ENCODE data around the gene FHDC1. TPM values are rescaled to one million over a fixed set of nuclear protein-coding genes. Genes with fewer than 3 reads are reported as not detected.

The FHDC1 gene
- total RNA-seq, 1 experiment from 2014 or later = 18.1 TPM

DNA sequence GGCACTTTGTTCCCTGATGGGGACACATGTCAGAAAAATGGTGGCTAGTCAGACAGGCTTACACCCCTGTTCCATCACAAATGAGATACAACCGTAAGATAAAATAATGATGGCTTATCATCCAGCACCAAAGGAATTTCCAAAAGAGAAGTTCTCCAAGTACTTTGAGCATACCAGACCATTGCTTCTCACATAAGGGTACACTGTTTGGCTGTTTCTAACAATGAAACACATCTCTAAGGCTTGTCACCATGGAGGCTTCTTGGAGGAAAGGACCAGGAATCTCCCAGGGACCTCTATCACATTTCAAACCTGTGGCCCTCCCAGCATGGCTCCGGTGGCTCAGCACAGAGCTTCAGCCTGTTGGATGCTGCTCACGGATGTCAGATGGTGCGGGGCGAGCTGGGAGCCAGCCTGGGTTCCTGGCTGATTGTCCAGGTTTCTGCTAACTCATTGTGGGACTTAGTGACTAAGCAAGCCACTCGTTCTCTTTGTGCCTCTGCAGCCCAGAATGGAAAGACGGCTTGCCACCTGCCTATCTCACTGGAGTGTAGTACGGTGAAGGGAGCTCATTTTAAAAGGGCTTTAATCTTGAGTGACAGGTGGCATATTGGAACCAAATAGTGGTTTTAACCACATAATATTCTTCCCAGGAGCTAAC, 54.5 kb downstream of the FHDC1 start (continued):
- no peak for TF ChIP-seq ZNF232 (CRISPR knock-in tag; IDR thresholded peaks at IDR 0.05)

GRCh38 chr4:152991398-152991797, 55.3 kb downstream of the FHDC1 start:
- CTCF ChIA-PET = interaction anchor here (1.1 kb wide), 1 partner anchor 15 kb away, joined by 3 read pairs; no protein-coding TSS in a partner anchor
- H3K27me3 Mint-ChIP-seq (ENCODE audit: low read depth) = no peaks in the 10 kb centered on the region

GRCh38 chr4:152992027-152992426, 55.9 kb downstream of the FHDC1 start:
- H3K27me3 Mint-ChIP-seq (ENCODE audit: low read depth) = no peaks in the 10 kb centered on the region
- POLR2A ChIA-PET = no interaction called here
- no peaks in the 10 kb centered on the region for H3K9me3 Mint-ChIP-seq
- H3K36me3 Mint-ChIP-seq = no peaks in the 10 kb centered on the region
- CTCF ChIA-PET = interaction anchor here (1.0 to 1.1 kb wide), 2 partner anchors 15 to 135 kb away, joined by 3 read pairs; no protein-coding TSS in a partner anchor
- no peak for TF ChIP-seq CREB1 (CRISPR knock-in tag; IDR thresholded peaks at IDR 0.05)
- no peak for TF ChIP-seq NR1H2 (CRISPR knock-in tag; IDR thresholded peaks at IDR 0.05)
- no peak for TF ChIP-seq GRHL2 (CRISPR knock-in tag; IDR thresholded peaks at IDR 0.05; ENCODE audit: insufficient replicate concordance, severe bottlenecking)
- TF ChIP-seq, protein P1, sequence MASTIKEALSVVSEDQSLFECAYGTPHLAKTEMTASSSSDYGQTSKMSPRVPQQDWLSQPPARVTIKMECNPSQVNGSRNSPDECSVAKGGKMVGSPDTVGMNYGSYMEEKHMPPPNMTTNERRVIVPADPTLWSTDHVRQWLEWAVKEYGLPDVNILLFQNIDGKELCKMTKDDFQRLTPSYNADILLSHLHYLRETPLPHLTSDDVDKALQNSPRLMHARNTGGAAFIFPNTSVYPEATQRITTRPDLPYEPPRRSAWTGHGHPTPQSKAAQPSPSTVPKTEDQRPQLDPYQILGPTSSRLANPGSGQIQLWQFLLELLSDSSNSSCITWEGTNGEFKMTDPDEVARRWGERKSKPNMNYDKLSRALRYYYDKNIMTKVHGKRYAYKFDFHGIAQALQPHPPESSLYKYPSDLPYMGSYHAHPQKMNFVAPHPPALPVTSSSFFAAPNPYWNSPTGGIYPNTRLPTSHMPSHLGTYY (CRISPR knock-in tag; IDR thresholded peaks at IDR 0.05) = no peak
- TF ChIP-seq SMAD3 (CRISPR knock-in tag; IDR thresholded peaks at IDR 0.05; ENCODE audit: borderline replicate concordance) = no peak
- no peak for TF ChIP-seq JUN (CRISPR knock-in tag; IDR thresholded peaks at IDR 0.05)
- no peak overlapping the region for H3K27ac Mint-ChIP-seq
- no peak overlapping the region for H3K4me3 Mint-ChIP-seq
- peaks cover 28% of the 10 kb centered on the region for H3K4me1 Mint-ChIP-seq
- no peak for ATAC-seq
- no peak for DNase-seq (ENCODE audit: low spot score)

More at GRCh38 chr4:152991398-152991797, 55.3 kb downstream of the FHDC1 start:
- no peak overlapping the region for H3K4me3 Mint-ChIP-seq
- H3K27ac Mint-ChIP-seq = no peak overlapping the region
- no peak for TF ChIP-seq SP1 (CRISPR knock-in tag; conservative IDR thresholded peaks at IDR 0.05)
- TF ChIP-seq MXD4 (CRISPR knock-in tag; IDR thresholded peaks at IDR 0.05; ENCODE audit: borderline replicate concordance) = no peak
- no peak for TF ChIP-seq SOX15 (CRISPR knock-in tag; IDR thresholded peaks at IDR 0.05)
- TF ChIP-seq, protein P2, sequence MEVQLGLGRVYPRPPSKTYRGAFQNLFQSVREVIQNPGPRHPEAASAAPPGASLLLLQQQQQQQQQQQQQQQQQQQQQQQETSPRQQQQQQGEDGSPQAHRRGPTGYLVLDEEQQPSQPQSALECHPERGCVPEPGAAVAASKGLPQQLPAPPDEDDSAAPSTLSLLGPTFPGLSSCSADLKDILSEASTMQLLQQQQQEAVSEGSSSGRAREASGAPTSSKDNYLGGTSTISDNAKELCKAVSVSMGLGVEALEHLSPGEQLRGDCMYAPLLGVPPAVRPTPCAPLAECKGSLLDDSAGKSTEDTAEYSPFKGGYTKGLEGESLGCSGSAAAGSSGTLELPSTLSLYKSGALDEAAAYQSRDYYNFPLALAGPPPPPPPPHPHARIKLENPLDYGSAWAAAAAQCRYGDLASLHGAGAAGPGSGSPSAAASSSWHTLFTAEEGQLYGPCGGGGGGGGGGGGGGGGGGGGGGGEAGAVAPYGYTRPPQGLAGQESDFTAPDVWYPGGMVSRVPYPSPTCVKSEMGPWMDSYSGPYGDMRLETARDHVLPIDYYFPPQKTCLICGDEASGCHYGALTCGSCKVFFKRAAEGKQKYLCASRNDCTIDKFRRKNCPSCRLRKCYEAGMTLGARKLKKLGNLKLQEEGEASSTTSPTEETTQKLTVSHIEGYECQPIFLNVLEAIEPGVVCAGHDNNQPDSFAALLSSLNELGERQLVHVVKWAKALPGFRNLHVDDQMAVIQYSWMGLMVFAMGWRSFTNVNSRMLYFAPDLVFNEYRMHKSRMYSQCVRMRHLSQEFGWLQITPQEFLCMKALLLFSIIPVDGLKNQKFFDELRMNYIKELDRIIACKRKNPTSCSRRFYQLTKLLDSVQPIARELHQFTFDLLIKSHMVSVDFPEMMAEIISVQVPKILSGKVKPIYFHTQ (CRISPR knock-in tag; IDR thresholded peaks at IDR 0.05) = no peak
- TF ChIP-seq, protein P1 (CRISPR knock-in tag; IDR thresholded peaks at IDR 0.05) = no peak
- no peak for TF ChIP-seq RELA (CRISPR knock-in tag; IDR thresholded peaks at IDR 0.05; ENCODE audit: borderline replicate concordance)
- TF ChIP-seq, protein P3, sequence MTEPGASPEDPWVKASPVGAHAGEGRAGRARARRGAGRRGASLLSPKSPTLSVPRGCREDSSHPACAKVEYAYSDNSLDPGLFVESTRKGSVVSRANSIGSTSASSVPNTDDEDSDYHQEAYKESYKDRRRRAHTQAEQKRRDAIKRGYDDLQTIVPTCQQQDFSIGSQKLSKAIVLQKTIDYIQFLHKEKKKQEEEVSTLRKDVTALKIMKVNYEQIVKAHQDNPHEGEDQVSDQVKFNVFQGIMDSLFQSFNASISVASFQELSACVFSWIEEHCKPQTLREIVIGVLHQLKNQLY (CRISPR knock-in tag; IDR thresholded peaks at IDR 0.05) = no peak
- POLR2A ChIA-PET = no interaction called here
- no peaks in the 10 kb centered on the region for H3K36me3 Mint-ChIP-seq
- no peak for DNase-seq (ENCODE audit: low spot score)
- H3K9me3 Mint-ChIP-seq = no peaks in the 10 kb centered on the region
- ATAC-seq = no peak
- peaks cover 21% of the 10 kb centered on the region for H3K4me1 Mint-ChIP-seq

- Mint-ChIP-seq H3K27me3 (ENCODE audit: low read depth) (no peaks in the 10 kb centered on the region), H3K4me1 (peaks cover 29% of the 10 kb centered on the region), H3K36me3 (no peaks in the 10 kb centered on the region), H3K4me3 (no peak overlapping the region), H3K9me3 (no peaks in the 10 kb centered on the region), H3K27ac (no peak overlapping the region)
- ATAC-seq = no peak
- ChIA-PET CTCF (interaction anchor here (1.0 kb wide), 1 partner anchor 135 kb away, joined by 3 read pairs; no protein-coding TSS in a partner anchor), POLR2A (no interaction called here)
- no peak for DNase-seq (ENCODE audit: low spot score)
- no peak for TF ChIP-seq CBFB (CRISPR knock-in tag; IDR thresholded peaks at IDR 0.05; ENCODE audit: low read depth)
- no peak for TF ChIP-seq GTF2I (CRISPR knock-in tag; conservative IDR thresholded peaks at IDR 0.05)
- TF ChIP-seq TEAD4 (CRISPR knock-in tag; IDR thresholded peaks at IDR 0.05) = no peak
- TF ChIP-seq SOX15 (CRISPR knock-in tag; IDR thresholded peaks at IDR 0.05) = no peak
- TF ChIP-seq MXD4 (CRISPR knock-in tag; IDR thresholded peaks at IDR 0.05; ENCODE audit: borderline replicate concordance) = no peak
- TF ChIP-seq, protein P4, sequence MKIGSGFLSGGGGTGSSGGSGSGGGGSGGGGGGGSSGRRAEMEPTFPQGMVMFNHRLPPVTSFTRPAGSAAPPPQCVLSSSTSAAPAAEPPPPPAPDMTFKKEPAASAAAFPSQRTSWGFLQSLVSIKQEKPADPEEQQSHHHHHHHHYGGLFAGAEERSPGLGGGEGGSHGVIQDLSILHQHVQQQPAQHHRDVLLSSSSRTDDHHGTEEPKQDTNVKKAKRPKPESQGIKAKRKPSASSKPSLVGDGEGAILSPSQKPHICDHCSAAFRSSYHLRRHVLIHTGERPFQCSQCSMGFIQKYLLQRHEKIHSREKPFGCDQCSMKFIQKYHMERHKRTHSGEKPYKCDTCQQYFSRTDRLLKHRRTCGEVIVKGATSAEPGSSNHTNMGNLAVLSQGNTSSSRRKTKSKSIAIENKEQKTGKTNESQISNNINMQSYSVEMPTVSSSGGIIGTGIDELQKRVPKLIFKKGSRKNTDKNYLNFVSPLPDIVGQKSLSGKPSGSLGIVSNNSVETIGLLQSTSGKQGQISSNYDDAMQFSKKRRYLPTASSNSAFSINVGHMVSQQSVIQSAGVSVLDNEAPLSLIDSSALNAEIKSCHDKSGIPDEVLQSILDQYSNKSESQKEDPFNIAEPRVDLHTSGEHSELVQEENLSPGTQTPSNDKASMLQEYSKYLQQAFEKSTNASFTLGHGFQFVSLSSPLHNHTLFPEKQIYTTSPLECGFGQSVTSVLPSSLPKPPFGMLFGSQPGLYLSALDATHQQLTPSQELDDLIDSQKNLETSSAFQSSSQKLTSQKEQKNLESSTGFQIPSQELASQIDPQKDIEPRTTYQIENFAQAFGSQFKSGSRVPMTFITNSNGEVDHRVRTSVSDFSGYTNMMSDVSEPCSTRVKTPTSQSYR (CRISPR knock-in tag; IDR thresholded peaks at IDR 0.05) = no peak
- no peak for TF ChIP-seq ZNF671 (CRISPR knock-in tag; IDR thresholded peaks at IDR 0.05)
- no peak for TF ChIP-seq RORB (CRISPR knock-in tag; IDR thresholded peaks at IDR 0.05)
- TF ChIP-seq FOXK1 (CRISPR knock-in tag; IDR thresholded peaks at IDR 0.05) = no peak
These were observed 56.3 kb downstream of the FHDC1 start for GRCh38 chr4:152992466-152992865.

Measured in WTC11 (cell line).